Subcutaneous abdominal adipose tissue (tissue), 5 donors: ENCODE measurements around the gene ADARB2.

Source experiments
- H3K27ac ChIP-seq: one replicate; pipeline ENCODE4 v1.7.0; 2013; ENCODE audit warnings: low read depth, mild to moderate bottlenecking, inconsistent platforms, low read length, moderate library complexity
- H3K27me3 ChIP-seq, 5 donors: one replicate each; pipeline ENCODE4 v1.7.0; 2013; ENCODE audit warnings: low read length in 5 of 5, inconsistent platforms in 1 of 5; ENCODE audit not compliant: control insufficient read depth in 5 of 5, insufficient read depth in 4 of 5
- H3K36me3 ChIP-seq, 5 donors: one replicate each; pipeline ENCODE4 v1.7.0; 2013; ENCODE audit warnings: low read length in 5 of 5; ENCODE audit not compliant: control insufficient read depth in 5 of 5, insufficient read depth in 5 of 5
- H3K4me1 ChIP-seq, 5 donors: one replicate each; pipeline ENCODE4 v1.7.0; 2013; ENCODE audit warnings: low read length in 5 of 5, mild to moderate bottlenecking in 3 of 5, moderate library complexity in 1 of 5; ENCODE audit not compliant: control insufficient read depth in 5 of 5, insufficient read depth in 5 of 5
- H3K4me3 ChIP-seq, 5 donors: one replicate each; pipeline ENCODE4 v1.7.0; 2013; ENCODE audit warnings: low read length in 5 of 5, low read depth in 1 of 5
- H3K9ac ChIP-seq, 5 donors: one replicate each; pipeline ENCODE4 v1.7.0; 2013; ENCODE audit warnings: low read length in 5 of 5, mild to moderate bottlenecking in 4 of 5, moderate library complexity in 3 of 5
- H3K9me3 ChIP-seq, 5 donors: one replicate each; pipeline ENCODE4 v1.7.0; 2013; ENCODE audit warnings: low read length in 5 of 5; ENCODE audit not compliant: control insufficient read depth in 5 of 5
- donor health status: healthy.
- donor health status: healthy.
- donor health status: healthy.
- donor health status: healthy.
- donor health status: healthy.

The ADARB2 gene

DNA sequence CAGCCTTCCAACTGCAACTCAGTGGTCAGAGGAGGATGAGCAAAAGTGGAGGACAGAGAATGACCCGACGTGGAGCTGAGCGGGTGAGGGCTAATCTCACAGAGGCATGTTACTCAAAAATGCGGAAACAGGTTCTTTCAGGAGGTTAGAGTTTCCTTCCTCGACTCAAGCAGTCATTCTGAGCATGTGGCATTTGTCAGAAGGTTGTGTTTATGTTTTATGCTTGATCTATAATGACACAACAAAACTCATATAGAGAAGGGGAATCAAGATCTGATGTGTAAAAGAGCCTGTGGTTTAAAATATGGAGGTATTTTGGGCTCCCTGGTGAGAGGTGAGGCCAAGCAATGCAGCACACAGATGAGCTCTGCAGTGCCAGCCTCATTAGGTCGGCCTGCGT is 311.4 kb downstream of the ADARB2 start:
- Histone ChIP-seq H3K4me1 (no peaks in the 10 kb centered on the region), H3K27me3 (peaks cover 0 to 3% (median 0%) of the 10 kb centered on the region in 5 donors), H3K27ac (no peak overlapping the region), H3K4me3 (no peak overlapping the region), H3K9ac (no peak overlapping the region), H3K36me3 (no peaks in the 10 kb centered on the region), H3K9me3 (peaks cover 0 to 12% (median 7%) of the 10 kb centered on the region in 5 donors)

GRCh38 chr10:1424648-1425047 is 312.7 kb downstream of the ADARB2 start:
- no peaks in the 10 kb centered on the region for H3K36me3 ChIP-seq
- no peaks in the 10 kb centered on the region for H3K4me1 ChIP-seq
- H3K9ac ChIP-seq: no peak overlapping the region
- H3K9me3 ChIP-seq: peaks cover 0 to 2% (median 0%) of the 10 kb centered on the region in 5 donors
- H3K4me3 ChIP-seq: no peak overlapping the region
- H3K27me3 ChIP-seq: peaks cover 0 to 7% (median 2%) of the 10 kb centered on the region in 5 donors
- no peak overlapping the region for H3K27ac ChIP-seq

GRCh38 chr10:1423676-1424253 is 313.6 kb downstream of the ADARB2 start:
- no peaks in the 10 kb centered on the region for H3K4me1 ChIP-seq
- no peak overlapping the region for H3K27ac ChIP-seq
- H3K27me3 ChIP-seq: peaks cover 0 to 11% (median 2%) of the 10 kb centered on the region in 5 donors
- H3K4me3 ChIP-seq: no peak overlapping the region
- H3K36me3 ChIP-seq: no peaks in the 10 kb centered on the region
- H3K9me3 ChIP-seq: no peaks in the 10 kb centered on the region
- no peak overlapping the region for H3K9ac ChIP-seq

- Histone ChIP-seq H3K27me3 (peaks cover 0 to 21% (median 8%) of the 10 kb centered on the region in 5 donors), H3K36me3 (no peaks in the 10 kb centered on the region), H3K4me1 (no peaks in the 10 kb centered on the region), H3K4me3 (no peak overlapping the region), H3K27ac (no peak overlapping the region), H3K9me3 (no peaks in the 10 kb centered on the region), H3K9ac (no peak overlapping the region)
Observed at GRCh38 chr10:1422275-1422674, 315.1 kb downstream of the ADARB2 start.

- no peaks in the 10 kb centered on the region for H3K9me3 ChIP-seq
- H3K4me1 ChIP-seq: no peaks in the 10 kb centered on the region
- peaks cover 0 to 23% (median 8%) of the 10 kb centered on the region in 5 donors for H3K27me3 ChIP-seq
- no peaks in the 10 kb centered on the region for H3K36me3 ChIP-seq
- H3K27ac ChIP-seq: no peak overlapping the region
- no peak overlapping the region for H3K4me3 ChIP-seq
- no peak overlapping the region for H3K9ac ChIP-seq
Observed at GRCh38 chr10:1420661-1421362, 316.5 kb downstream of the ADARB2 start.

GRCh38 chr10:1419796-1420610 is 317.3 kb downstream of the ADARB2 start:
- Histone ChIP-seq H3K9me3 (peaks cover 0 to 2% (median 0%) of the 10 kb centered on the region in 5 donors), H3K27ac (no peak overlapping the region), H3K4me3 (no peak overlapping the region), H3K4me1 (no peaks in the 10 kb centered on the region), H3K36me3 (no peaks in the 10 kb centered on the region), H3K27me3 (peaks cover 0 to 27% (median 8%) of the 10 kb centered on the region in 5 donors), H3K9ac (no peak overlapping the region)

GRCh38 chr10:1418031-1418550 is 319.2 kb downstream of the ADARB2 start:
- no peaks in the 10 kb centered on the region for H3K36me3 ChIP-seq
- peaks cover 0 to 5% (median 0%) of the 10 kb centered on the region in 5 donors for H3K9me3 ChIP-seq
- peaks cover 0 to 36% (median 8%) of the 10 kb centered on the region in 5 donors for H3K27me3 ChIP-seq
- no peak overlapping the region for H3K4me3 ChIP-seq
- H3K9ac ChIP-seq: no peak overlapping the region
- no peak overlapping the region for H3K27ac ChIP-seq
- H3K4me1 ChIP-seq: no peaks in the 10 kb centered on the region

- no peaks in the 10 kb centered on the region for H3K36me3 ChIP-seq
- no peak overlapping the region for H3K9ac ChIP-seq
- peaks cover 0 to 5% (median 0%) of the 10 kb centered on the region in 5 donors for H3K9me3 ChIP-seq
- peaks cover 0 to 40% (median 8%) of the 10 kb centered on the region in 5 donors for H3K27me3 ChIP-seq
- no peak overlapping the region for H3K27ac ChIP-seq
- no peak overlapping the region for H3K4me3 ChIP-seq
- H3K4me1 ChIP-seq: no peaks in the 10 kb centered on the region
Observed at GRCh38 chr10:1417574-1417973, 319.8 kb downstream of the ADARB2 start.

GRCh38 chr10:1416456-1417037 is 320.8 kb downstream of the ADARB2 start:
- peaks cover 0 to 5% (median 0%) of the 10 kb centered on the region in 5 donors for H3K9me3 ChIP-seq
- no peaks in the 10 kb centered on the region for H3K36me3 ChIP-seq
- no peak overlapping the region for H3K27ac ChIP-seq
- H3K9ac ChIP-seq: no peak overlapping the region
- H3K4me1 ChIP-seq: no peaks in the 10 kb centered on the region
- no peak overlapping the region for H3K4me3 ChIP-seq
- peaks cover 0 to 41% (median 8%) of the 10 kb centered on the region in 5 donors for H3K27me3 ChIP-seq
